Measurements from ENCODE around the gene TENM4.
A peak's percentile ranks its signal among the peaks of the same experiment; 100 is the strongest.

The TENM4 gene

DNA sequence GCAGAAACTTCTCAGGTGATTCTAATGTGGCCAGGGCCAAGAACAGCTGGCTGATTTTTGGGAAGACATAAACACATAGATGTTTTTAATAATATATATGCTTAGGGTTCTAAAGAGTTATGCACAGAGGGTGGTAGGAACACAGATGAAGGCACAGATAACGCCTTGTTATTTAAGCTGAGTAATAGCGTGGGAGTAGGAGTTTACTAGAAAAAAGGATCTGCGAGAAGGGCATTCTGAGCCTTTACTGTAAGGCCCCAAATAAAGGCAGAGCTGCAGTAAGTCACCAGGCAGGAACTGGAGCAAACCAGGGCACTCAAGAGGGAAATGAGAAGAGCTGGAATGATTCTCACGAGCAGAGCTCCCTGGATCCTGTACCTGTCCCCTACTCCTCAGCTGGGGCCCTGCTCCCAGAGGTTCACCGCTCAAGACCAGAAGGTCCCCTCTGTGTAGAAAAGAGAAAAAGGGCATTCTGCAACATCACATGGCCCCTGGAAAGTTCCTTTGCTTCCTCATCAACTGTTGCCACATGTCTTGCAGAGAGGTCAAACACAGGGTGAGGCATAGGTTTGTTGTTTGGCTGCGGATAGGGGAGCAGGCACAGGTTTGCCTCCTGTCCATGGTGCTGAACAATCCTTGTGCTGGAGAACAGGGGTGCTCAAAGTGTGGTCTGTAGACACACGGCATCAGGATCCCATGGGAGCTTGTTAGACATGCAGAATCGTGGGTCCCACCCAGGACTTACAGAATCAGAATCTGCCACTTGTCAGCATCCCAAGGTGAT is 125.7 kb downstream of the TENM4 start:
- peak; percentile 82 for TF ChIP-seq REST (IDR thresholded peaks at IDR 0.05; ENCODE audit: low read depth)
- TF ChIP-seq ZBTB7A (IDR thresholded peaks at IDR 0.05; ENCODE audit: low read depth), result no peak

DNA sequence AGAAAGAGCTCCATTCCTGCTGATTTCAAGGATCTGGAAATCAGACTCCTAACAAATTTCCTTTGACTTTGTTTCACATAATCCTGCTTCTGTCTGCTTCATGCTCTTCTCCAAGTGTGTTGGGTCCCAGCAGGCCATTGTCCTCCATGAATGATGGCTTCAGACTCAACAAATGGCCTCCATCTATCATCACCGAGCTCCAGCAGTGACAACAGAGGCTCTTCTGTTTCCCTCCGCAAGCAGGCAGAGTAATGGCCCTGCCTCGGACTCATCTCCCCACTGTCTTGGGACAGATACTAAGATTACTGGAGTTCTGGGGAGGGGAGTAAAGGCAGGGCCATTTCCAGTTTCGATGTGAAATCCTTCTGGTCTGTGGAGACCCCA is 127.3 kb downstream of the TENM4 start:
- TF ChIP-seq TCF12 (IDR thresholded peaks at IDR 0.05; ENCODE audit: low read depth), result no peak
- TF ChIP-seq EP300 (IDR thresholded peaks at IDR 0.05; ENCODE audit: borderline replicate concordance), result no peak
- TF ChIP-seq YY1 (IDR thresholded peaks at IDR 0.05; ENCODE audit: low read depth), result no peak
- TF ChIP-seq EGR1 (IDR thresholded peaks at IDR 0.05), result no peak
- TF ChIP-seq RAD21 (IDR thresholded peaks at IDR 0.05; ENCODE audit: low read depth), result no peak
- TF ChIP-seq TAF1 (IDR thresholded peaks at IDR 0.05; ENCODE audit: low read depth), result no peak
- no peak for TF ChIP-seq ZBTB7A (IDR thresholded peaks at IDR 0.05; ENCODE audit: low read depth)
- no peak for TF ChIP-seq FOXM1 (IDR thresholded peaks at IDR 0.05; ENCODE audit: borderline replicate concordance, low read depth)
- TF ChIP-seq MAX (IDR thresholded peaks at IDR 0.05), result no peak
- no peak for TF ChIP-seq NFIC (IDR thresholded peaks at IDR 0.05)
- TF ChIP-seq REST (IDR thresholded peaks at IDR 0.05; ENCODE audit: low read depth), result no peak
- no peak for TF ChIP-seq TEAD4 (IDR thresholded peaks at IDR 0.05)
- TF ChIP-seq, protein P1, sequence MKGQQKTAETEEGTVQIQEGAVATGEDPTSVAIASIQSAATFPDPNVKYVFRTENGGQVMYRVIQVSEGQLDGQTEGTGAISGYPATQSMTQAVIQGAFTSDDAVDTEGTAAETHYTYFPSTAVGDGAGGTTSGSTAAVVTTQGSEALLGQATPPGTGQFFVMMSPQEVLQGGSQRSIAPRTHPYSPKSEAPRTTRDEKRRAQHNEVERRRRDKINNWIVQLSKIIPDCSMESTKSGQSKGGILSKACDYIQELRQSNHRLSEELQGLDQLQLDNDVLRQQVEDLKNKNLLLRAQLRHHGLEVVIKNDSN (IDR thresholded peaks at IDR 0.05), result no peak
- TF ChIP-seq CEBPB (IDR thresholded peaks at IDR 0.05), result no peak
- no peak for TF ChIP-seq CREB1 (IDR thresholded peaks at IDR 0.05; ENCODE audit: low read depth)

DNA sequence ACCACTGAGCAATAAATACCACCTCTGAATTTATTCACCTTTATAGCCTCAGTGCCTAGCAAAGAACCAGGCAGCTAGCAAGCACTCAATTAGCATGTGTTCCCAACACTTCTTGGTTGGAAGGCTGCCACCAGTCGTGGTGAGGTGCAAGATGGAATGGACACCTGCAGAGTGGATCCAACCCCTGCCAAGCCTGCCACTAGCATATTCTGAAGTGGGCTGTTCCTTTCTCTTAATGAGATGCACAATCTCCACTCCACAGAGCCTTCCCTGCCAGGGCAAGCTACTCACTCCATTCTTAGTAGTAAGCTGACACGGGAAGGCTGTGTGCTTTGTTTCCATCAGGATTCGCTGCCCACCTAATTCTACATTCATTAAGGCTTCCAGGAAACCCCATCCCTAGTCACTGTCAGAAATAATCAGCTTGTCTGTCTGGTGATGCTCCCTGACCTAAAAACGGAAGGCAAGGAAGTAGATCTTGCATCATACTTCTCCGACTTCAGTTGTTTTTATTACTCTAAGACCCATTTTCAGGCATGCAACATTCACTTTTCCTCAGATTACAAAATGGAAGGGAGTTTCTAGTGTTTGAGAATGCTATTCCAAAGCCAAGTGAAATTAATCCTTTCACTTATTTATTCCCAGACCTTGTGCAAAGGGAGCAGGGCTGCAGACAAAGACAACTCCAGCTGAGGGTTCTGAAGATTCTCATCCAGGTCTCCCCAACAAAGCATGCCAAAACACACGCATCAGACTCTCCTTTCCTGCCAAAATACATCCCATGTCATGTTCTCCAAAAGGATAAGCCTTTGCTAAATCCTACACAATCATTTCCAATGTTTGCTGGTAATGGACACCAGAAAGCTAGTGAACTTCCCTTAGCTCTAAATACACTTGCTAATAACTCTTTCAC is 128.0 kb downstream of the TENM4 start:
- TF ChIP-seq FOXM1 (IDR thresholded peaks at IDR 0.05; ENCODE audit: borderline replicate concordance, low read depth) (no peak), TCF12 (IDR thresholded peaks at IDR 0.05; ENCODE audit: low read depth) (no peak), ZBTB7A (IDR thresholded peaks at IDR 0.05; ENCODE audit: low read depth) (no peak)

- no peak for TF ChIP-seq TAF1 (IDR thresholded peaks at IDR 0.05; ENCODE audit: low read depth)
- TF ChIP-seq NFIC (IDR thresholded peaks at IDR 0.05), result no peak
- TF ChIP-seq TEAD4 (IDR thresholded peaks at IDR 0.05), result no peak
- TF ChIP-seq MAX (IDR thresholded peaks at IDR 0.05), result no peak
- no peak for TF ChIP-seq FOXM1 (IDR thresholded peaks at IDR 0.05; ENCODE audit: borderline replicate concordance, low read depth)
- TF ChIP-seq EP300 (IDR thresholded peaks at IDR 0.05; ENCODE audit: borderline replicate concordance), result no peak
- TF ChIP-seq CREB1 (IDR thresholded peaks at IDR 0.05; ENCODE audit: low read depth), result no peak
- no peak for TF ChIP-seq REST (IDR thresholded peaks at IDR 0.05; ENCODE audit: low read depth)
- no peak for TF ChIP-seq ZBTB7A (IDR thresholded peaks at IDR 0.05; ENCODE audit: low read depth)
- TF ChIP-seq, protein P1 (IDR thresholded peaks at IDR 0.05), result no peak
These were observed 129.4 kb downstream of the TENM4 start for GRCh38 chr11:79311461-79311860.

Measured in Ishikawa (cell line).